GM12873 (cell line): ENCODE results near the gene PRKRIP1.

Experiments
- CTCF ChIP-seq: IDR thresholded peaks from 2 replicates; pipeline ENCODE4 v1.5.1; 2012; ENCODE audit warnings: low read depth, mild to moderate bottlenecking, moderate library complexity, low read length, control low read depth; ENCODE audit not compliant: insufficient read depth; ENCODE audit errors: missing control alignments

Gene PRKRIP1

GRCh38 chr7:102452451-102452850, 56.3 kb downstream of the PRKRIP1 start:
- TF ChIP-seq CTCF, result no peak

GRCh38 chr7:102453319-102453718, 57.2 kb downstream of the PRKRIP1 start:
- TF ChIP-seq CTCF, result no peak

- TF ChIP-seq CTCF, result no peak
Measured at GRCh38 chr7:102454468-102454867, 58.3 kb downstream of the PRKRIP1 start.

GRCh38 chr7:102455596-102455995, 59.4 kb downstream of the PRKRIP1 start:
- TF ChIP-seq CTCF, result no peak

GRCh38 chr7:102456327-102456726, 60.2 kb downstream of the PRKRIP1 start:
- no peak for TF ChIP-seq CTCF

- no peak for TF ChIP-seq CTCF
Measured at GRCh38 chr7:102457352-102457924, 61.3 kb downstream of the PRKRIP1 start.

GRCh38 chr7:102459221-102459844, 63.2 kb downstream of the PRKRIP1 start:
- TF ChIP-seq CTCF, result no peak

GRCh38 chr7:102460467-102460866, 64.3 kb downstream of the PRKRIP1 start:
- no peak for TF ChIP-seq CTCF
